ENCODE results near the gene CAPN5.

Gene CAPN5

DNA sequence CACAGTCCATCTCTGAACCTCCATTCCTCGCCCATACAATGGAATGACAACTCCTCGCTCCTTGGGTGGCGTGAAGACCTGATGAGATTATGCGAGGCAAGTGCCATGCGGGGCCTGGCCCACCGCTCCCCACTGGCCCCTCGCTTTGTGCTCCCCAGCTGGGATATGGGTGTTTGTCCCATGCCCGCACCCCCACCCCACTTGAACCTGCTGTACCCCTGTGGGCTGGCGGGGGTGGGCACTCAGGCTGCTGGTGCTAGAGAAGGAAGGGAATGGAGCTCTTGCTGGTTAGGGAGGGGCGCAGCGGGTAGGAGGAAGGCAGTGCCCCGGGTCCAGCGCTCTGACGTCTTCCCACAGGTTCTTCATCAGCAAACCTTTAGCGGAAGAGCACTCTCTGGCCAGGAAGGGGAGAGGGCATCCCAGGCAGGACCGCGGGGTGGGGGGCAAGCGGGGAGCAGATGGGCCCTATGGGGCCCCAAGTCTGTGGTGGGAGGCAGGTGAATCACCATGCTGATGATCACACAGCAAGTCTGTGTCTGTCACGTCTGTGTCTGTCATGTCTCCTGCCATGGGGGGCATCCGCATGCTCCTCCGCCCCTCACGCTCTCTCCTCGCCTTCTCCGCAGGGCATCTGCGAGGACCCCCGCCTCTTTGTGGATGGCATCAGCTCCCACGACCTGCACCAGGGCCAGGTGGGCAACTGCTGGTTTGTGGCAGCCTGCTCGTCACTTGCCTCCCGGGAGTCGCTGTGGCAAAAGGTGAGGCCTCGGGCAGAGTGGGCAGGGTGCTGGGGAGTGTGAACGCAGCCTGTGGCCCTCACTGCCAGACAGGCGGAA lies 26.5 kb downstream of the CAPN5 start:
- TF ChIP-seq, protein P1, sequence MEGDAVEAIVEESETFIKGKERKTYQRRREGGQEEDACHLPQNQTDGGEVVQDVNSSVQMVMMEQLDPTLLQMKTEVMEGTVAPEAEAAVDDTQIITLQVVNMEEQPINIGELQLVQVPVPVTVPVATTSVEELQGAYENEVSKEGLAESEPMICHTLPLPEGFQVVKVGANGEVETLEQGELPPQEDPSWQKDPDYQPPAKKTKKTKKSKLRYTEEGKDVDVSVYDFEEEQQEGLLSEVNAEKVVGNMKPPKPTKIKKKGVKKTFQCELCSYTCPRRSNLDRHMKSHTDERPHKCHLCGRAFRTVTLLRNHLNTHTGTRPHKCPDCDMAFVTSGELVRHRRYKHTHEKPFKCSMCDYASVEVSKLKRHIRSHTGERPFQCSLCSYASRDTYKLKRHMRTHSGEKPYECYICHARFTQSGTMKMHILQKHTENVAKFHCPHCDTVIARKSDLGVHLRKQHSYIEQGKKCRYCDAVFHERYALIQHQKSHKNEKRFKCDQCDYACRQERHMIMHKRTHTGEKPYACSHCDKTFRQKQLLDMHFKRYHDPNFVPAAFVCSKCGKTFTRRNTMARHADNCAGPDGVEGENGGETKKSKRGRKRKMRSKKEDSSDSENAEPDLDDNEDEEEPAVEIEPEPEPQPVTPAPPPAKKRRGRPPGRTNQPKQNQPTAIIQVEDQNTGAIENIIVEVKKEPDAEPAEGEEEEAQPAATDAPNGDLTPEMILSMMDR (conservative IDR thresholded peaks at IDR 0.05; ENCODE audit: low read depth, low read length): no peak
- H2AFZ ChIP-seq (ENCODE audit: low read depth): no peak overlapping the region
- no peak overlapping the region for H3K4me3 ChIP-seq (IDR thresholded peaks at IDR 0.05; ENCODE audit: insufficient read depth, low read depth, low read length)
- H3K79me2 ChIP-seq (ENCODE audit: insufficient read depth, low read depth): no peaks in the 10 kb centered on the region
- no peaks in the 10 kb centered on the region for H3K27me3 ChIP-seq (ENCODE audit: insufficient read depth, low read depth)
- H3K4me1 ChIP-seq (ENCODE audit: low read depth, poor library complexity, severe bottlenecking): peaks cover 11% of the 10 kb centered on the region
- H3K36me3 ChIP-seq (ENCODE audit: insufficient read depth): no peaks in the 10 kb centered on the region
- H3K9ac ChIP-seq: no peak overlapping the region
- no peaks in the 10 kb centered on the region for H4K20me1 ChIP-seq (ENCODE audit: insufficient read depth)
- H3K27ac ChIP-seq: no peak overlapping the region
- no peak overlapping the region for H3K4me2 ChIP-seq

GRCh38 chr11:77093987-77094840 lies 27.4 kb downstream of the CAPN5 start:
- Histone ChIP-seq H3K36me3 (ENCODE audit: insufficient read depth) (no peaks in the 10 kb centered on the region), H3K4me3 (IDR thresholded peaks at IDR 0.05; ENCODE audit: insufficient read depth, low read depth, low read length) (no peak overlapping the region), H3K4me2 (no peak overlapping the region), H3K27me3 (ENCODE audit: insufficient read depth, low read depth) (no peaks in the 10 kb centered on the region), H2AFZ (ENCODE audit: low read depth) (no peak overlapping the region), H3K79me2 (ENCODE audit: insufficient read depth, low read depth) (no peaks in the 10 kb centered on the region), H3K27ac (no peak overlapping the region), H4K20me1 (ENCODE audit: insufficient read depth) (no peaks in the 10 kb centered on the region), H3K4me1 (ENCODE audit: low read depth, poor library complexity, severe bottlenecking) (peaks cover 11% of the 10 kb centered on the region), H3K9ac (no peak overlapping the region)
- TF ChIP-seq, protein P1 (conservative IDR thresholded peaks at IDR 0.05; ENCODE audit: low read depth, low read length): no peak

DNA sequence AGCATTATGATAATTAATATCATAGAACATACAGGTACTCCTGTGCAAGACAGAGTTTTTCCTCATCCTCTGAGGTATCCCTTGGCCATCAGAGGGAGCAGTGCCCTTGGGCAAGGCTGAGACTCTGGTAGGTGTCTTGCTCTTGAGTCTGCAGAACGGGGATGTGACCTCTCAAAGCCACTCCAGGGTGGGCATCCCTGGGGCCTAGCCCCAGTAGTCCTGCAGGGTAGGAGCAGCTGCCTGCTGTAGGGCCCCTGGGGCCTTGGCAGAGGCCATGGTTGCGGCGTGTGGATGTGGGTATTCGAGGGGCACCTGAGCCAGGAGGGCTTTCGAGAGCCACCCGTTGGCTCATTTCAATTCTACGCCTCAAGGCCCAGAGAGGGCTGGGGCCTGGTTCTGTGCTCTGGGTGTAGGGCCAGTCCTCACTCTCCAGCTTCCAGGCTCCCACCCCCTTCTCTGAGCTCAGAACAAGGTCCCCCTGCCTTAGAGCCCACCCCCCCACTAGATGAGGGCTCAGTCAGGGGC lies 28.1 kb downstream of the CAPN5 start:
- Histone ChIP-seq H3K9ac (no peak overlapping the region), H3K4me2 (no peak overlapping the region), H3K4me1 (ENCODE audit: low read depth, poor library complexity, severe bottlenecking) (peaks cover 5% of the 10 kb centered on the region), H3K27me3 (ENCODE audit: insufficient read depth, low read depth) (no peaks in the 10 kb centered on the region), H2AFZ (ENCODE audit: low read depth) (no peak overlapping the region), H3K27ac (no peak overlapping the region), H4K20me1 (ENCODE audit: insufficient read depth) (no peaks in the 10 kb centered on the region), H3K4me3 (IDR thresholded peaks at IDR 0.05; ENCODE audit: insufficient read depth, low read depth, low read length) (no peak overlapping the region), H3K36me3 (ENCODE audit: insufficient read depth) (no peaks in the 10 kb centered on the region), H3K79me2 (ENCODE audit: insufficient read depth, low read depth) (no peaks in the 10 kb centered on the region)
- TF ChIP-seq, protein P1 (conservative IDR thresholded peaks at IDR 0.05; ENCODE audit: low read depth, low read length): no peak

DNA sequence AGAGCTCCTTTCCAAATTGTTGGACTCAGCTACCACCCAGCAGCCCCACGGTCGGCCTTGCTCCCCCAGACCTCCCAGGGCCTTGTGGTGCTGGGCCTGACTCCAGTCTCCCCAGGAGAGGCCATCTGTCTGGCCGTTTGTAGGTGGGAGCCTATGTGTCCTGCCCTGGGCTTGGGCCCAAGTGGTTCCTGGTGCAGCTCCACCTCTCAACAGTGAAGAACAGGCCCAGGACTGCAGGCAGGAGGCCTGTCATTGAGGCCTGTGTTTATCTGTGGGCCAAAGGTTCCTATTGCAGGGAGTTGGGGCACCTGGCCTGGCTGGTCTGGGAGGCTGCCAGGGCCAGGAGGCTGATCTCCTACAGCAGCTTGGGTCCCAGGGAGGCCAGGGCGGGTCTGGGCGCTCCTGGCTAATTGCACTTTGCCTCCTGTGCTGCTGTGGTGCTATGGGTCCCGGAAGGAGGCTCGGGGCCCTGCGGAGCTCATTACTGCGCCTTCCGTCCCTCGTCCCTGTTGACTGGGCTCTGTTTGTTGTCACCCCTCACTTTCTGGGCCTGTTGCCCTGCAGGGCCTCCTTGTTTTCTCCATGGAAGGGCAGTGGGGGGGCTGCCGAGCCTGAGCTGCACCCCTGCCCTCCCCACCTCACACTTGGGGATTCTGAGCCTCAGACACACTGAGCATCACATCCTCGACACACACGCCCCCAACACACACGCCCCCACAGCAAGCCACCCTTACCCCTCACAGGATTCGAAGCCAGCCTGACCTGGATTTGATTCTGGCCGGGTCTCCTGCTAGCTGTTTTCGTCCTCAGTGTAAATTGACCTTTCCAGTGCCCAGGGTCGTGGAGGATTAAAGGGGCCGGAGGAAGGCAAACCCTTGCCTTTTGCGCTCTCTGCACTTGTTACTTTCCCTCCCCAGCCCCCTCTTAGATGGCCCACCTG lies 29.1 kb downstream of the CAPN5 start:
- Histone ChIP-seq H3K27me3 (ENCODE audit: insufficient read depth, low read depth) (no peaks in the 10 kb centered on the region), H3K4me1 (ENCODE audit: low read depth, poor library complexity, severe bottlenecking) (no peaks in the 10 kb centered on the region), H3K79me2 (ENCODE audit: insufficient read depth, low read depth) (no peaks in the 10 kb centered on the region), H3K4me3 (IDR thresholded peaks at IDR 0.05; ENCODE audit: insufficient read depth, low read depth, low read length) (no peak overlapping the region), H2AFZ (ENCODE audit: low read depth) (no peak overlapping the region), H4K20me1 (ENCODE audit: insufficient read depth) (no peaks in the 10 kb centered on the region), H3K27ac (no peak overlapping the region), H3K9ac (no peak overlapping the region), H3K4me2 (no peak overlapping the region), H3K36me3 (ENCODE audit: insufficient read depth) (no peaks in the 10 kb centered on the region)
- TF ChIP-seq, protein P1 (conservative IDR thresholded peaks at IDR 0.05; ENCODE audit: low read depth, low read length): no peak

Data from KMS-11 (cell line).